SK-N-SH (cell line): ENCODE data around the gene KHNYN. TPM values are rescaled to one million over a fixed set of nuclear protein-coding genes. Genes with fewer than 3 reads are reported as not detected.

Experiments used
- CTCF ChIA-PET: fragments of 300-600, 350-600 bp; formaldehyde crosslinking; extraction: SDS; loops from one replicate; lab custom pipeline; 2021; lab: Yijun Ruan, JAX
- POLR2A ChIA-PET: fragments of 350-600 bp; sonication (Branson Sonifier 250); formaldehyde crosslinking; extraction: SDS; loops from one replicate; lab custom pipeline; 2020; ENCODE audit warnings: antibody characterized with exemption, inconsistent platforms; lab: Yijun Ruan, JAX
- DNase-seq: peaks from one replicate; pipeline ENCODE4 v3.0.0; 2012
- H2AFZ ChIP-seq: fragments of 200-600 bp; sonication (generic); 2 replicates; pipeline ENCODE4 v1.8.1; 2016; ENCODE audit warnings: antibody characterized with exemption, mild to moderate bottlenecking, low read depth
- H3F3A ChIP-seq: fragments of 200-600 bp; sonication (generic); replicated peaks from 2 replicates; pipeline ENCODE3; 2016; ENCODE audit warnings: antibody characterized with exemption, mild to moderate bottlenecking; ENCODE audit not compliant: insufficient read depth
- H3K27ac ChIP-seq, 2 experiments: fragments of 200-500 bp in 1 of 2; fragments of 200-600 bp in 1 of 2; sonication (Bioruptor generic) in 1 of 2; sonication (generic), shearing (Covaris generic) in 1 of 2; 2 replicates each; pipeline versions ENCODE4 v1.5.1 to v1.6.1; 2014 to 2016; ENCODE audit warnings: low read depth in 2 of 2, inconsistent platforms in 1 of 2, low read length in 1 of 2, mild to moderate bottlenecking in 1 of 2, mixed read lengths in 1 of 2
- H3K27me3 ChIP-seq: fragments of 200-600 bp; sonication (generic), shearing (Covaris generic); 2 replicates; pipeline ENCODE4 v1.6.1; 2016; ENCODE audit warnings: mixed run types; ENCODE audit not compliant: insufficient read depth
- H3K36me3 ChIP-seq, 2 experiments: fragments of 200-500 bp in 1 of 2; fragments of 200-600 bp in 1 of 2; sonication (Bioruptor generic) in 1 of 2; sonication (generic) in 1 of 2; replicated peaks in 1 of 2; 2 replicates each; pipeline versions ENCODE3 to v1.5.1; 2014 to 2016; ENCODE audit warnings: low read length in 1 of 2, mild to moderate bottlenecking in 1 of 2; ENCODE audit not compliant: insufficient read depth in 2 of 2, control insufficient read depth in 1 of 2
- H3K4me1 ChIP-seq, 2 experiments: fragments of 200-500 bp in 1 of 2; fragments of 200-600 bp in 1 of 2; sonication (Bioruptor generic) in 1 of 2; sonication (generic), shearing (Covaris generic) in 1 of 2; 2 replicates each; pipeline versions ENCODE4 v1.5.1 to v1.6.1; 2014 to 2016; ENCODE audit warnings: low read depth in 1 of 2, low read length in 1 of 2, mixed run types in 1 of 2; ENCODE audit not compliant: insufficient read depth in 2 of 2, control insufficient read depth in 1 of 2
- H3K4me2 ChIP-seq: fragments of 200-600 bp; sonication (generic), shearing (Covaris generic); 2 replicates; pipeline ENCODE4 v1.6.1; 2017; ENCODE audit warnings: mixed run types
- H3K4me3 ChIP-seq, 2 experiments: fragments of 200-500 bp in 1 of 2; fragments of 200-600 bp in 1 of 2; sonication (Bioruptor generic) in 1 of 2; sonication (generic), shearing (Covaris generic) in 1 of 2; 2 replicates each; pipeline versions ENCODE4 v1.5.1 to v1.8.1; 2014 to 2016; ENCODE audit warnings: low read depth in 2 of 2, inconsistent platforms in 1 of 2, low read length in 1 of 2, mild to moderate bottlenecking in 1 of 2, mixed read lengths in 1 of 2, moderate library complexity in 1 of 2
- H3K79me2 ChIP-seq: fragments of 200-600 bp; sonication (generic); 2 replicates; pipeline ENCODE4 v1.8.1; 2017; ENCODE audit warnings: mild to moderate bottlenecking; ENCODE audit not compliant: insufficient read depth
- H3K9ac ChIP-seq: fragments of 200-600 bp; sonication (generic); 2 replicates; pipeline ENCODE4 v1.6.1; 2017; ENCODE audit warnings: mixed run types
- H3K9me2 ChIP-seq: fragments of 200-600 bp; sonication (generic); 2 replicates; pipeline ENCODE4 v1.6.1; 2017; ENCODE audit warnings: mixed run types
- H3K9me3 ChIP-seq: fragments of 200-600 bp; sonication (generic); 2 replicates; pipeline ENCODE4 v1.6.1; 2017; ENCODE audit warnings: mixed run types, mild to moderate bottlenecking, moderate library complexity
- H4K20me1 ChIP-seq: fragments of 200-600 bp; sonication (generic); 2 replicates; pipeline ENCODE4 v1.6.1; 2017; ENCODE audit warnings: mild to moderate bottlenecking, mixed run types; ENCODE audit not compliant: insufficient read depth
- ELF1 ChIP-seq: IDR thresholded peaks from 2 replicates; pipeline ENCODE4 v1.4.0; 2012
- EP300 ChIP-seq, 2 experiments: IDR thresholded peaks; 2 replicates each; pipeline versions ENCODE4 v1.4.0 to v1.6.1; 2012; ENCODE audit warnings: borderline replicate concordance in 1 of 2, low read depth in 1 of 2, low read length in 1 of 2
- FOSL2 ChIP-seq: IDR thresholded peaks from 2 replicates; pipeline ENCODE4 v1.4.0; 2012; ENCODE audit warnings: low read depth, mild to moderate bottlenecking, moderate library complexity, borderline replicate concordance
- FOXJ3 ChIP-seq: sonication (generic); formaldehyde crosslinking; IDR thresholded peaks from 2 replicates; pipeline ENCODE4 v1.5.1; 2020; ENCODE audit warnings: mild to moderate bottlenecking, missing genetic modification reagents
- FOXM1 ChIP-seq: IDR thresholded peaks from 2 replicates; pipeline ENCODE4 v1.4.0; 2012; ENCODE audit warnings: low read depth, mild to moderate bottlenecking
- GABPA ChIP-seq: IDR thresholded peaks from 2 replicates; pipeline ENCODE4 v1.4.0; 2012; ENCODE audit warnings: low read depth, mild to moderate bottlenecking
- JUND ChIP-seq: IDR thresholded peaks from 2 replicates; pipeline ENCODE4 v1.4.0; 2012
- RXRA ChIP-seq: IDR thresholded peaks from 2 replicates; pipeline ENCODE4 v1.4.0; 2012; ENCODE audit warnings: low read depth, mild to moderate bottlenecking, borderline replicate concordance
- TAF1 ChIP-seq: IDR thresholded peaks from 2 replicates; pipeline ENCODE4 v1.6.1; 2012; ENCODE audit warnings: low read depth, mild to moderate bottlenecking, low read length, moderate library complexity, borderline replicate concordance
- TCF12 ChIP-seq: IDR thresholded peaks from 2 replicates; pipeline ENCODE4 v1.4.0; 2012
- WGBS: methylation state at CpG from one replicate; pipeline ENCODE4 v1.1.6; 2017; ENCODE audit warnings: low lambda C conversion rate; 5-methylcytosine and 5-hydroxymethylcytosine counted together
- polyA plus RNA-seq, 3 experiments: library from polyadenylated mRNA; depleted of rRNA; stranded (reverse); fragments of >200 nt; gene quantifications; 2 replicates each; pipeline ENCODE4 v1.2.3, GENCODE V29; 2012
- TF ChIP-seq, protein P1 (sequence below): IDR thresholded peaks from 2 replicates; pipeline ENCODE4 v1.6.1; 2012; ENCODE audit warnings: mild to moderate bottlenecking, low read depth, low read length, moderate library complexity
- TF ChIP-seq, protein P2 (sequence below): IDR thresholded peaks from 2 replicates; pipeline ENCODE4 v1.4.0; 2012; ENCODE audit warnings: low read depth

The KHNYN gene
- polyA plus RNA-seq, 1 of the 3 experiments (the other 2 are of a cell fraction) = 18.3 TPM

DNA sequence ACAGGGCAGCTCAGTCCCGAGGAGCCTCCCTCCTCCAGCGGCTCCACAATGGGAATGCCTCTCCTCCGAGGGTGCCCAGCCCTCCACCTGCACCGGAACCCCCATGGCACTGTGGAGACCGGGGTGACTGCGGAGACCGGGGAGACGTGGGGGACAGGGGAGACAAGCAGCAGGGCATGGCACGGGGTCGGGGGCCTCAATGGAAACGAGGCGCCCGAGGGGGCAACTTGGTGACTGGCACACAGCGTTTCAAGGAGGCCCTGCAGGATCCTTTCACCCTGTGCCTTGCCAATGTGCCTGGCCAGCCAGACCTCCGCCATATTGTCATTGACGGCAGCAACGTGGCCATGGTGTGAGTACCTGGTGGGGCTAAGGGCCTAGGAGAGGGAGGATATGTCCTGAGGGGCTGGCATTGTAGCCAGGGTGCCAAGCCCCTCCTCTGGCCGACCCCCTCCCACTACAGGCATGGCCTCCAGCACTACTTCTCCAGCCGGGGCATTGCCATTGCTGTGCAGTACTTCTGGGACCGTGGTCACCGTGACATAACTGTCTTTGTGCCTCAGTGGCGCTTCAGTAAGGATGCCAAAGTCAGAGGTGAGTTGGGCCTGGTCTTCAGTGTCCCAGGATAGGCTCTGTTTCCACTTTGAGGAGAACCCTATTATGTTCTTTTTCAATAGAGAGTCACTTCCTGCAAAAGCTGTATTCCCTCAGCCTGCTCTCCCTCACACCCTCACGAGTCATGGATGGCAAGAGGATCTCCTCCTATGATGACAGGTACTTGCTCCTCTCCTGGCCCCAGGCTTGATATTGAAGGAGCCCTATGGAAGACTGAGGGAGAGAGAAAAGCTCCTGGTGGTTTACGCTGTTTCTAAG is 2.7 kb downstream of the KHNYN start:
- POLR2A ChIA-PET = interaction anchor here (0.7 to 3.9 kb wide), 9 partner anchors 24 to 190 kb away, joined by 3 to 37 read pairs (median 4); partner anchors contain the start of gene TINF2

DNA sequence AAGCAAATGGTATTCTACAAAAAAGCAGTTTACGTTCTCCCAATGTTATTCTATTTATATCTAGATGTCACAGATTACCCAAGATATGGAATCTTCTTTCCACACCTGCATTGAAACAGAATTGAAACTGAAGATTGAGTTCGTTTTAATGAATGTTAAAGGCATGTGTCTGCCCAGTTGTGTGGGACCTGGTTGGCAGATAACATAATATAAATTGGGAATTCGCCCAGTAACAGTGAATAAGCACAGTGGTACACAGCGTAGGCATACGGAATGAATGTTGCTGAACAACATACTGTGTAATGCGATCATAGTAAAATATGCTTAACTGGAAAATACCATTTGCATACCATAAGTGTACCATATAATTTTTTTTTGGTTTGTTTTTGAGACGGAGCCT is 4.3 kb downstream of the KHNYN start:
- peaks cover 36% of the 10 kb centered on the region for H3K79me2 ChIP-seq

More for the DNA sequence above, 2.7 kb downstream of the KHNYN start:
- Histone ChIP-seq H3K9me2 (no peaks in the 10 kb centered on the region), H3K27me3 (no peaks in the 10 kb centered on the region), H3K4me3 (peak overlapping the region; percentile 71 to 87), H3K9ac (0 out of 2 replicates have a peak overlapping the region, but pooled peaks have one; percentile 2), H3K27ac (no peak overlapping the region), H4K20me1 (peaks cover 16% of the 10 kb centered on the region), H3K36me3 (peaks cover 29 to 39% of the 10 kb centered on the region in 2 experiments), H3K4me1 (peaks cover 21 to 26% of the 10 kb centered on the region in 2 experiments; a peak in 2 of 4 replicates), H3F3A (peaks cover 26% of the 10 kb centered on the region), H3K4me2 (peak overlapping the region; percentile 98), H3K79me2 (peaks cover 31% of the 10 kb centered on the region), H2AFZ (no peak overlapping the region), H3K9me3 (no peaks in the 10 kb centered on the region)
- CTCF ChIA-PET = interaction anchor here (0.9 to 16.4 kb wide), 42 partner anchors 8 to 271 kb away, joined by 3 to 445 read pairs (median 8); partner anchors contain the start of genes ADCY4, CIDEB, IPO4 and IRF9
- WGBS = 83% methylated on average over 22 of the region's 24 CpGs
- peak; percentile 17 for DNase-seq
- TF ChIP-seq TAF1 (no peak), JUND (no peak), FOSL2 (no peak), ELF1 (no peak), EP300 (IDR thresholded peaks at IDR 0.05; ENCODE audit: borderline replicate concordance in 1 of 2, low read depth in 1 of 2, low read length in 1 of 2) (no peak), FOXM1 (no peak)

More for the DNA sequence above, 4.3 kb downstream of the KHNYN start:
- H4K20me1 ChIP-seq = peaks cover 16% of the 10 kb centered on the region
- no peaks in the 10 kb centered on the region for H3K27me3 ChIP-seq
- H3K4me3 ChIP-seq = no peak overlapping the region
- TF ChIP-seq RXRA = no peak
- no peak for TF ChIP-seq TCF12
- no peak for TF ChIP-seq ELF1
- no peak for TF ChIP-seq FOXJ3
- TF ChIP-seq, protein P1, sequence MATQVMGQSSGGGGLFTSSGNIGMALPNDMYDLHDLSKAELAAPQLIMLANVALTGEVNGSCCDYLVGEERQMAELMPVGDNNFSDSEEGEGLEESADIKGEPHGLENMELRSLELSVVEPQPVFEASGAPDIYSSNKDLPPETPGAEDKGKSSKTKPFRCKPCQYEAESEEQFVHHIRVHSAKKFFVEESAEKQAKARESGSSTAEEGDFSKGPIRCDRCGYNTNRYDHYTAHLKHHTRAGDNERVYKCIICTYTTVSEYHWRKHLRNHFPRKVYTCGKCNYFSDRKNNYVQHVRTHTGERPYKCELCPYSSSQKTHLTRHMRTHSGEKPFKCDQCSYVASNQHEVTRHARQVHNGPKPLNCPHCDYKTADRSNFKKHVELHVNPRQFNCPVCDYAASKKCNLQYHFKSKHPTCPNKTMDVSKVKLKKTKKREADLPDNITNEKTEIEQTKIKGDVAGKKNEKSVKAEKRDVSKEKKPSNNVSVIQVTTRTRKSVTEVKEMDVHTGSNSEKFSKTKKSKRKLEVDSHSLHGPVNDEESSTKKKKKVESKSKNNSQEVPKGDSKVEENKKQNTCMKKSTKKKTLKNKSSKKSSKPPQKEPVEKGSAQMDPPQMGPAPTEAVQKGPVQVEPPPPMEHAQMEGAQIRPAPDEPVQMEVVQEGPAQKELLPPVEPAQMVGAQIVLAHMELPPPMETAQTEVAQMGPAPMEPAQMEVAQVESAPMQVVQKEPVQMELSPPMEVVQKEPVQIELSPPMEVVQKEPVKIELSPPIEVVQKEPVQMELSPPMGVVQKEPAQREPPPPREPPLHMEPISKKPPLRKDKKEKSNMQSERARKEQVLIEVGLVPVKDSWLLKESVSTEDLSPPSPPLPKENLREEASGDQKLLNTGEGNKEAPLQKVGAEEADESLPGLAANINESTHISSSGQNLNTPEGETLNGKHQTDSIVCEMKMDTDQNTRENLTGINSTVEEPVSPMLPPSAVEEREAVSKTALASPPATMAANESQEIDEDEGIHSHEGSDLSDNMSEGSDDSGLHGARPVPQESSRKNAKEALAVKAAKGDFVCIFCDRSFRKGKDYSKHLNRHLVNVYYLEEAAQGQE = no peak
- TF ChIP-seq, protein P2, sequence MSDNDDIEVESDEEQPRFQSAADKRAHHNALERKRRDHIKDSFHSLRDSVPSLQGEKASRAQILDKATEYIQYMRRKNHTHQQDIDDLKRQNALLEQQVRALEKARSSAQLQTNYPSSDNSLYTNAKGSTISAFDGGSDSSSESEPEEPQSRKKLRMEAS = no peak
- TF ChIP-seq GABPA = no peak
- no peak for TF ChIP-seq TAF1
- 84% methylated on average over 7 of the region's 7 CpGs for WGBS
- no peaks in the 10 kb centered on the region for H3K9me2 ChIP-seq
- H3F3A ChIP-seq = peaks cover 31% of the 10 kb centered on the region
- H2AFZ ChIP-seq = no peak overlapping the region
- ChIA-PET CTCF (interaction anchor here (1.3 to 16.4 kb wide), 5 partner anchors 12 to 107 kb away, joined by 4 to 445 read pairs (median 63); partner anchors contain the start of genes ADCY4 and RIPK3), POLR2A (no interaction called here)
- H3K9ac ChIP-seq = no peak overlapping the region
- peaks cover 38 to 54% of the 10 kb centered on the region in 2 experiments for H3K36me3 ChIP-seq
- H3K27ac ChIP-seq = no peak overlapping the region
- no peaks in the 10 kb centered on the region for H3K9me3 ChIP-seq
- no peak overlapping the region for H3K4me2 ChIP-seq
- H3K4me1 ChIP-seq = peaks cover 21 to 25% of the 10 kb centered on the region in 2 experiments; a peak in 2 of 4 replicates
- DNase-seq = no peak
